ENCODE measurements around the gene ARSJ. TPM values are rescaled to one million over a fixed set of nuclear protein-coding genes. Genes with fewer than 3 reads are reported as not detected.

Gene ARSJ
- total RNA-seq, 4 donors from 2014 or later = 0.15 to 0.67 (median 0.46) TPM

DNA sequence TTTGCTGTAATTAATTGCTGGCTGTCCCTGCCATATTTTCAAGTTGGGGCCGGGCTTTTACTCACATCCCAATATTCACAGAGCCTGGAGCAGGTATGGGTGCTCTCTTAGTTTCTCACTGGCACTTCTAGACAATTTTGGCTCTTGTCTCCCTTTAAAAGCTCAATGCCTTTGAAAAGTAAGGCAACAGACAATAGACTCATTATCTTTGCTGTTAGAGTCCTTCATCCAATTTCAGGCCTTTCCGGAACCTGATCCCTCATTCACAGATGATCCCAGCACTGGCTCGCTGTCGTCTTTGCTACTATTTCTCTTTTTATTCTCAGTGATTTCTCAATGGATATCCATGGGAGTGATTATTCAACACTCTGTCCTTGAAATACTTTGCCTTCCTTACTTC, 6.7 kb downstream of the ARSJ start:
- Histone ChIP-seq H3K36me3 (no peaks in the 10 kb centered on the region), H3K4me3 (no peak overlapping the region), H3K4me1 (no peaks in the 10 kb centered on the region), H3K9me3 (peaks cover 0 to 12% (median 0%) of the 10 kb centered on the region in 3 donors), H3K27ac (no peak overlapping the region), H3K27me3 (no peaks in the 10 kb centered on the region)
- intact Hi-C loops (cut with DNase I; ENCODE audit: low total_unique reads) = no loop called here
- no peak for TF ChIP-seq POLR2A (IDR thresholded peaks at IDR 0.05)
- TF ChIP-seq, protein P1, sequence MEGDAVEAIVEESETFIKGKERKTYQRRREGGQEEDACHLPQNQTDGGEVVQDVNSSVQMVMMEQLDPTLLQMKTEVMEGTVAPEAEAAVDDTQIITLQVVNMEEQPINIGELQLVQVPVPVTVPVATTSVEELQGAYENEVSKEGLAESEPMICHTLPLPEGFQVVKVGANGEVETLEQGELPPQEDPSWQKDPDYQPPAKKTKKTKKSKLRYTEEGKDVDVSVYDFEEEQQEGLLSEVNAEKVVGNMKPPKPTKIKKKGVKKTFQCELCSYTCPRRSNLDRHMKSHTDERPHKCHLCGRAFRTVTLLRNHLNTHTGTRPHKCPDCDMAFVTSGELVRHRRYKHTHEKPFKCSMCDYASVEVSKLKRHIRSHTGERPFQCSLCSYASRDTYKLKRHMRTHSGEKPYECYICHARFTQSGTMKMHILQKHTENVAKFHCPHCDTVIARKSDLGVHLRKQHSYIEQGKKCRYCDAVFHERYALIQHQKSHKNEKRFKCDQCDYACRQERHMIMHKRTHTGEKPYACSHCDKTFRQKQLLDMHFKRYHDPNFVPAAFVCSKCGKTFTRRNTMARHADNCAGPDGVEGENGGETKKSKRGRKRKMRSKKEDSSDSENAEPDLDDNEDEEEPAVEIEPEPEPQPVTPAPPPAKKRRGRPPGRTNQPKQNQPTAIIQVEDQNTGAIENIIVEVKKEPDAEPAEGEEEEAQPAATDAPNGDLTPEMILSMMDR (IDR thresholded peaks at IDR 0.05 in 4 of 5, conservative IDR thresholded peaks at IDR 0.05 in 1 of 5) = no peak
- DNase-seq = no peak
- ATAC-seq = no peak
- in situ Hi-C loops (cut with MboI; ENCODE audit: low sequenced_read_pairs in 4 of 4) = no loop called here

DNA sequence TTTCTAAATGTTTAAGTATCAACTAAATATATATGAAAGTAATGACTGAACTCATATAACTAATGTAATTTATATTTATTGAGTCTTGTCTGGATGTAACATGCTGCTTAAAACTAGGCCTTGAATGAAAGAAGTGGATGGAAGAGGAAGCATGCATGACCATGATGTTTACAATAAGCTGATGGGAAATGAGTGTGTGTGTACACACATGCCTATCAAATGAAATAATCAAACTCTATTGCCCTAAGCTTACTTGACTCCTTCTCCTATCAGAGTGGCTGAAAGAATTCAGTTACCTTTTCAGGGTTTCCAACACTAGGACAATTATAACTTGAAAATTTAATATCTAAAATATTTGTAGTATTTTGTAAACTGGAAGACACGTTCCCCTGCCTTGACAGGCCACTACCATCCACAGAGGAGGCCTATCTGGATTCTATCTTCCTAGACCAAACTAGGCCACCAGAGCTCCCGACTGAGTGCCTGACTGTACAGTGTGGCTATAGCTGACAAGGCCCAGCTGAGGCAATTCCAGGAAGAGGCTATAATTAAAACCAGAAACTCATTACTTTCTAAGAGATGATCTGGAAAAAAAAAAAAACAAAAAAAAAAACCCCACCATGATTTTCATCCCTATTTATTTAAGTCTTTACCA, 7.6 kb downstream of the ARSJ start:
- H3K4me3 ChIP-seq = no peak overlapping the region
- in situ Hi-C loops (cut with MboI; ENCODE audit: low sequenced_read_pairs in 4 of 4) = no loop called here
- H3K4me1 ChIP-seq = no peaks in the 10 kb centered on the region
- H3K9me3 ChIP-seq = peaks cover 0 to 12% (median 0%) of the 10 kb centered on the region in 3 donors
- ATAC-seq (no peak), DNase-seq (no peak)
- intact Hi-C loops (cut with DNase I; ENCODE audit: low total_unique reads) = no loop called here
- H3K36me3 ChIP-seq = no peaks in the 10 kb centered on the region
- TF ChIP-seq, protein P1 (IDR thresholded peaks at IDR 0.05 in 4 of 5, conservative IDR thresholded peaks at IDR 0.05 in 1 of 5) = no peak
- TF ChIP-seq POLR2A (IDR thresholded peaks at IDR 0.05) = no peak
- H3K27me3 ChIP-seq = no peaks in the 10 kb centered on the region
- no peak overlapping the region for H3K27ac ChIP-seq

DNA sequence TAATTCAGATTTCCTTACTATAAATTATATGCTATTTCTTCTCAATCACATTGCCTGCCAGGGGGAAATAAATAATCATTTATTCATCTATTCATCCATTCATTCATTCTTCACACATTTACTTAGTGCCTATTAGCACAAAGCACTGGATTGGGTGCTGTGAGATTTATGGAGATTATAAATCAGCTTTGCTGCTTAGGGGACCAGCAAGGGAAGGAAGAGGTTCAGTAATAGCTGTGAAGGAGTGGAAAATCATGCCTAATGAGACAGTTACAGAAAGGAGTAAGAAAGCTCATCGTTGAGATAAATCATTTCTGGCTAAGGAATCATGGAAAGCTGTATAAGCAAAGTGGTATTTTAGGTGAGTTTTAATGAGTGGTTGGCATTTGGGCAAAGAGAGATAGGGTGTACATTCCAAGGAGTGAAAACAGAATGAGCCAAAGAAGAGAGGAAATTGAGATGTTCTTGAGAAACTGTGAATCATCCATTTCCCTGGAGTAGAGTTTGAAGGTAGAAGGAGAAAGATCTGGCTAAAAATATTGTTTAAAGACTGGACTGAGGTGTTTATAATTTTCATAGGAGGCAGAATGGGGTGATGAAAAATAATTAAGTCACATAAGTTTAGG, 9.6 kb downstream of the ARSJ start:
- no peaks in the 10 kb centered on the region for H3K27me3 ChIP-seq
- H3K4me1 ChIP-seq = no peaks in the 10 kb centered on the region
- ATAC-seq (no peak), DNase-seq (no peak)
- no peak overlapping the region for H3K27ac ChIP-seq
- intact Hi-C loops (cut with DNase I; ENCODE audit: low total_unique reads) (no loop called here), in situ Hi-C loops (cut with MboI; ENCODE audit: low sequenced_read_pairs in 4 of 4) (no loop called here)
- no peaks in the 10 kb centered on the region for H3K36me3 ChIP-seq
- TF ChIP-seq POLR2A (IDR thresholded peaks at IDR 0.05) = no peak
- TF ChIP-seq, protein P1 (IDR thresholded peaks at IDR 0.05 in 4 of 5, conservative IDR thresholded peaks at IDR 0.05 in 1 of 5) = no peak
- H3K9me3 ChIP-seq = peaks cover 0 to 8% (median 0%) of the 10 kb centered on the region in 3 donors
- no peak overlapping the region for H3K4me3 ChIP-seq

DNA sequence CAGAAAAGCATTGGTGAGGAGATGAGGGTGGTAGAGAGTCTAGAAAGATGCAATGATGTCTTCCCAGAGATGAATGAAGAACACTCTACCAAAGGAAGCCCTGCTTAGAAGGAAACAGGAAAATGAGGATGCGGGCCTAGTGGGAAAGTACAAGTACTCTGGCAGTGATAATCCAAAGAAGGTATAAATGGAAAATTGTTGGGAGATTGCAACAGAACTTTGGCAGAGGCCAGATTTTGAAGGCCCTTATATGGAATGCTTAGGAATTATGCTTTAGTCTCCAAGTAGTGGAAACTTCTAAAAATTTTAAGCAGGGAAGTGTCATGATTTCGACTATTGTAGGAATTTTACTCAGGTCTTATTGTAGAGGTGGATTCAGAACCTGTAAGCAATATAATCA, 11.0 kb downstream of the ARSJ start:
- intact Hi-C loops (cut with DNase I; ENCODE audit: low total_unique reads) = no loop called here

More for the DNA sequence above, 11.0 kb downstream of the ARSJ start:
- ATAC-seq = no peak
- Histone ChIP-seq H3K36me3 (no peaks in the 10 kb centered on the region), H3K9me3 (no peaks in the 10 kb centered on the region), H3K4me1 (no peaks in the 10 kb centered on the region), H3K27ac (peak overlapping the region in 1 of 4 donors; percentile 9), H3K4me3 (no peak overlapping the region), H3K27me3 (no peaks in the 10 kb centered on the region)
- in situ Hi-C loops (cut with MboI; ENCODE audit: low sequenced_read_pairs in 4 of 4) = no loop called here
- no peak for TF ChIP-seq POLR2A (IDR thresholded peaks at IDR 0.05)
- TF ChIP-seq, protein P1 (IDR thresholded peaks at IDR 0.05 in 4 of 5, conservative IDR thresholded peaks at IDR 0.05 in 1 of 5) = no peak
- no peak for DNase-seq
